Keratinocyte (primary cell): ENCODE measurements around the gene RALGPS2. TPM values are rescaled to one million over a fixed set of nuclear protein-coding genes. Genes with fewer than 3 reads are reported as not detected.

Source experiments
- DNase-seq: peaks from one replicate; pipeline ENCODE4 v3.0.0-alpha.2; 2011; ENCODE audit warnings: low read depth, missing footprints, low spot score
- FAIRE-seq: peaks from 2 replicates; lab custom pipeline; 2011; peaks lifted over from hg19 to GRCh38; lab: Jason Lieb, UNC
- H2AFZ ChIP-seq: 2 replicates; pipeline ENCODE4 v1.6.0; 2012; ENCODE audit warnings: low read length, control low read depth, inconsistent platforms; ENCODE audit not compliant: control insufficient read depth
- H3K27ac ChIP-seq: 2 replicates; pipeline ENCODE4 v1.5.1; 2011; ENCODE audit warnings: low read length; ENCODE audit not compliant: control insufficient read depth, insufficient read depth
- H3K27me3 ChIP-seq: 3 replicates; pipeline ENCODE4 v1.6.0; 2011; ENCODE audit warnings: low read length; ENCODE audit not compliant: control insufficient read depth, insufficient read depth; ENCODE audit errors: extremely low read depth
- H3K36me3 ChIP-seq, 2 experiments: 2 replicates in 1 of 2; 3 replicates in 1 of 2; pipeline ENCODE4 v1.5.1; 2011; ENCODE audit warnings: low read length in 2 of 2, mild to moderate bottlenecking in 1 of 2; ENCODE audit not compliant: control insufficient read depth in 2 of 2, insufficient read depth in 2 of 2; ENCODE audit errors: extremely low read depth in 1 of 2
- H3K4me1 ChIP-seq: 3 replicates; pipeline ENCODE4 v1.5.1; 2011; ENCODE audit warnings: low read length; ENCODE audit not compliant: control insufficient read depth, insufficient read depth; ENCODE audit errors: extremely low read depth
- H3K4me2 ChIP-seq: 3 replicates; pipeline ENCODE4 v1.6.0; 2011; ENCODE audit warnings: low read depth, low read length; ENCODE audit not compliant: control insufficient read depth, insufficient read depth; ENCODE audit errors: extremely low read depth
- H3K4me3 ChIP-seq, 3 experiments: fragments of 200-600 bp in 1 of 3; sonication (generic) in 1 of 3; 2 replicates in 2 of 3; 3 replicates in 1 of 3; pipeline ENCODE4 v1.5.1; 2011 to 2016; ENCODE audit warnings: low read length in 3 of 3, mild to moderate bottlenecking in 3 of 3, control low read depth in 2 of 3, inconsistent platforms in 1 of 3, low read depth in 1 of 3, mixed read lengths in 1 of 3, mixed run types in 1 of 3, moderate library complexity in 1 of 3; ENCODE audit not compliant: control insufficient read depth in 2 of 3, insufficient read depth in 2 of 3; ENCODE audit errors: extremely low read depth in 1 of 3
- H3K79me2 ChIP-seq: 2 replicates; pipeline ENCODE4 v1.6.0; 2012; ENCODE audit warnings: low read length; ENCODE audit not compliant: control insufficient read depth, insufficient read depth
- H3K9ac ChIP-seq: 3 replicates; pipeline ENCODE4 v1.6.0; 2011; ENCODE audit warnings: low read length; ENCODE audit not compliant: control insufficient read depth, insufficient read depth; ENCODE audit errors: extremely low read depth
- H3K9me1 ChIP-seq: 3 replicates; pipeline ENCODE4 v1.6.0; 2011; ENCODE audit warnings: low read length; ENCODE audit not compliant: control insufficient read depth, insufficient read depth; ENCODE audit errors: extremely low read depth
- H3K9me3 ChIP-seq: 2 replicates; pipeline ENCODE4 v1.5.1; 2012; ENCODE audit warnings: low read depth, low read length; ENCODE audit not compliant: control insufficient read depth
- H4K20me1 ChIP-seq: 3 replicates; pipeline ENCODE4 v1.6.0; 2011; ENCODE audit warnings: low read length; ENCODE audit not compliant: control insufficient read depth, insufficient read depth; ENCODE audit errors: extremely low read depth
- EZH2 ChIP-seq: IDR thresholded peaks from one replicate; pipeline ENCODE4 v1.6.1; 2012; ENCODE audit warnings: inconsistent platforms, mild to moderate bottlenecking, low read length, moderate library complexity
- dilution Hi-C: fragments of 300-500 bp; cut with MboI; formaldehyde crosslinking; loops from one replicate; pipeline ENCODE4 v1.7.0; 2020; ENCODE audit warnings: low sequenced_read_pairs; ENCODE audit not compliant: extremely low pct_ligation_motif_present
- polyA plus RNA-seq, 5 experiments: library from polyadenylated mRNA; depleted of rRNA in 3 of 5; stranded (reverse) in 3 of 5; stranded (forward) in 1 of 5; unstranded in 1 of 5; fragments of >200 nt; gene quantifications; 1 replicate in 1 of 5; 2 replicates in 3 of 5; 3 replicates in 1 of 5; pipeline versions ENCODE4 v1.2.1 to v1.2.3, GENCODE V29; 2011 to 2012; ENCODE audit warnings: missing spikeins in 2 of 5, low read depth in 1 of 5, low replicate concordance in 1 of 5
- TF ChIP-seq, protein P1 (sequence below), 3 experiments: IDR thresholded peaks in 1 of 3; conservative IDR thresholded peaks in 1 of 3; optimal IDR thresholded peaks in 1 of 3; 2 replicates in 2 of 3; 3 replicates in 1 of 3; pipeline versions ENCODE3 to v1.5.1; 2011; ENCODE audit warnings: low read length in 3 of 3, mild to moderate bottlenecking in 3 of 3, moderate library complexity in 2 of 3, control low read depth in 1 of 3, inconsistent platforms in 1 of 3; ENCODE audit not compliant: insufficient read depth in 2 of 3; ENCODE audit errors: extremely low read depth in 1 of 3

The RALGPS2 gene
- polyA plus RNA-seq, 1 donor (not counting 4 experiments of a cell fraction or from before 2014, with no cell fraction given): 14.8 TPM

DNA sequence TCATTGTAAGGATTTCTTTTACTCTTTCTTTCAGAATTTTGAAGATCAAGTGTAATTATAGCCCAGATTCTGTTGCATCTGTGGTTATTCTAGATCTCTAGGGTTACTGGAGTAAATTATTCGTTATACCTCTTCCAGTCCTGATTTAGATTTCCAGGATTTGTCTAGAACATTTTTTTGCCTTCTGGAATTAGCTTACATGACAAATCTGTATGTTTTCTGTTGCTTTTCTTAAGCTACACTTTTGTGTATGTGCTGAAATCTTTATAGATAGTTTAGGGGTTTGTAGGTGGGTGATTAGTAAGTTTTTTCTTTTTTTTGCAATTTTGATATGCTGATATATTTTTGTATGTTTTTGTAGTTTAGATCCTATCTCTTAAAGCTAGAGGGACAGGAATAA lies 13.7 kb downstream of the RALGPS2 start:
- FAIRE-seq (no peak), DNase-seq (no peak)
- H3K79me2 ChIP-seq: peaks cover 3% of the 10 kb centered on the region
- H3K36me3 ChIP-seq: peaks cover 0 to 4% of the 10 kb centered on the region in 2 experiments
- H3K4me1 ChIP-seq: no peaks in the 10 kb centered on the region
- H3K9me1 ChIP-seq: no peaks in the 10 kb centered on the region
- H3K27ac ChIP-seq: no peak overlapping the region
- TF ChIP-seq, protein P1, sequence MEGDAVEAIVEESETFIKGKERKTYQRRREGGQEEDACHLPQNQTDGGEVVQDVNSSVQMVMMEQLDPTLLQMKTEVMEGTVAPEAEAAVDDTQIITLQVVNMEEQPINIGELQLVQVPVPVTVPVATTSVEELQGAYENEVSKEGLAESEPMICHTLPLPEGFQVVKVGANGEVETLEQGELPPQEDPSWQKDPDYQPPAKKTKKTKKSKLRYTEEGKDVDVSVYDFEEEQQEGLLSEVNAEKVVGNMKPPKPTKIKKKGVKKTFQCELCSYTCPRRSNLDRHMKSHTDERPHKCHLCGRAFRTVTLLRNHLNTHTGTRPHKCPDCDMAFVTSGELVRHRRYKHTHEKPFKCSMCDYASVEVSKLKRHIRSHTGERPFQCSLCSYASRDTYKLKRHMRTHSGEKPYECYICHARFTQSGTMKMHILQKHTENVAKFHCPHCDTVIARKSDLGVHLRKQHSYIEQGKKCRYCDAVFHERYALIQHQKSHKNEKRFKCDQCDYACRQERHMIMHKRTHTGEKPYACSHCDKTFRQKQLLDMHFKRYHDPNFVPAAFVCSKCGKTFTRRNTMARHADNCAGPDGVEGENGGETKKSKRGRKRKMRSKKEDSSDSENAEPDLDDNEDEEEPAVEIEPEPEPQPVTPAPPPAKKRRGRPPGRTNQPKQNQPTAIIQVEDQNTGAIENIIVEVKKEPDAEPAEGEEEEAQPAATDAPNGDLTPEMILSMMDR (optimal IDR thresholded peaks at IDR 0.05 in 1 of 3, IDR thresholded peaks at IDR 0.05 in 1 of 3, conservative IDR thresholded peaks at IDR 0.05 in 1 of 3; ENCODE audit: extremely low read depth in 1 of 3, insufficient read depth in 2 of 3, low read length in 3 of 3): no peak
- no peak for TF ChIP-seq EZH2
- H3K27me3 ChIP-seq: no peaks in the 10 kb centered on the region
- no peak overlapping the region for H2AFZ ChIP-seq
- no peak overlapping the region for H3K9ac ChIP-seq
- H3K4me2 ChIP-seq: no peak overlapping the region
- H3K4me3 ChIP-seq: no peak overlapping the region
- H3K9me3 ChIP-seq: no peaks in the 10 kb centered on the region
- H4K20me1 ChIP-seq: no peaks in the 10 kb centered on the region
- dilution Hi-C loops: no loop called here

GRCh38 chr1:178739285-178740045 lies 14.4 kb downstream of the RALGPS2 start:
- no peaks in the 10 kb centered on the region for H3K9me3 ChIP-seq
- peaks cover 0 to 4% of the 10 kb centered on the region in 2 experiments for H3K36me3 ChIP-seq
- no peak overlapping the region for H3K4me3 ChIP-seq
- dilution Hi-C loops: no loop called here
- H2AFZ ChIP-seq: no peak overlapping the region
- DNase-seq: no peak
- H3K27me3 ChIP-seq: no peaks in the 10 kb centered on the region
- H3K27ac ChIP-seq: no peak overlapping the region
- peak; percentile 73 for FAIRE-seq
- no peaks in the 10 kb centered on the region for H4K20me1 ChIP-seq
- TF ChIP-seq EZH2: no peak
- TF ChIP-seq, protein P1 (optimal IDR thresholded peaks at IDR 0.05 in 1 of 3, IDR thresholded peaks at IDR 0.05 in 1 of 3, conservative IDR thresholded peaks at IDR 0.05 in 1 of 3; ENCODE audit: extremely low read depth in 1 of 3, insufficient read depth in 2 of 3, low read length in 3 of 3): no peak
- H3K9ac ChIP-seq: no peak overlapping the region
- H3K4me2 ChIP-seq: no peak overlapping the region
- no peaks in the 10 kb centered on the region for H3K9me1 ChIP-seq
- no peaks in the 10 kb centered on the region for H3K79me2 ChIP-seq
- H3K4me1 ChIP-seq: no peaks in the 10 kb centered on the region
